HG02610 (cell line): ENCODE data around the gene NFASC.

Experiments
- ATAC-seq: cut with Tn5 transposase; IDR thresholded peaks from one replicate; pipeline ENCODE4 v1.9.1; 2021; ENCODE audit warnings: mild to moderate bottlenecking, moderate library complexity; ENCODE audit not compliant: unreplicated experiment

NFASC gene

DNA sequence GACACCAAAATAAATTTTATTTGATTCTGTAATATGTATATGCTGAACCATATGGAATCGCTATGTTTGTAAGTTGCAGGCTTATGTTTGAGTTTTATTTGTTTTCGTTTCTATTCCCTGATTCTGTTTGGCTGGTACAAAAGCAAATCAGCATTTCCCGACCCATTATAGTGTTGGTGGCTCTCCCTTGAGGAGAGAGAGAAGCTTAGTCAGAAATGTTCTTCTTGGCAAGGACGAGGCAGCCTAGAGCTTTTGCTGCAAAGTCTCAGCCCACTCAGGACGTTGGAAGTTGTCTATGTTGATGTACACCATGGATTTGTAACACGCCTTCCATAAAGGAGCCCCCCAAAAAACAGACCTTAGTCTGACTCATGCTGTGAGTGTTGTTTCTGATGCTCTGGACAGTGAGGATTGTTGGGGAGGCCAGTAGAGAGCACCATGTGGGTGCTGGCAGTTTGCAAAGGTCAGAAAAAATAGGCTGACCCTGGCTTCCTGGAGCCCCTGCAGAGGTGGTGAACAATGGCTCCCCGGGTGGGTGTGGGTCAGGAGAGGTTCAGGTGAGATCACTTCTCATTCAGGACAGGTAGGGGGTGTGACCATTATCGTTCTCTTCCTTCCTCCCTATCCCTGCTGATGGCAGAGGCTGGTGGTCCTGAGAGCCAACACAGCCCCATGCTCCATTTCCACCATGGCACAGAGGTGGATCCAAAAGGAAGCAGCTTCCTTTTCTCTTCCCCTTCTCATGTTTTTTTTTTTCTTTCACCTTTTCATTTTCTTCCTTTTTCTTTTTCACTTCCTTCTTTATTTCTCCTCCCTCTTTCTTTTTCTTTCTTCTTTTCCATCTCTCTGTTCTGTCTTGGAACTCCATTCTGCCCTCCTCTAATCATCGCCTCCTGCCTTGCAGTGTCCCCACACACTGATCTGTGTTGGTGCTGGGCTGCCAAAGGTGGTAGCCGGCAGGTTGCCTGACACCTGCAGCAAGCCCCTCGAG lies 88.0 kb downstream of the NFASC start:
- no peak for ATAC-seq

DNA sequence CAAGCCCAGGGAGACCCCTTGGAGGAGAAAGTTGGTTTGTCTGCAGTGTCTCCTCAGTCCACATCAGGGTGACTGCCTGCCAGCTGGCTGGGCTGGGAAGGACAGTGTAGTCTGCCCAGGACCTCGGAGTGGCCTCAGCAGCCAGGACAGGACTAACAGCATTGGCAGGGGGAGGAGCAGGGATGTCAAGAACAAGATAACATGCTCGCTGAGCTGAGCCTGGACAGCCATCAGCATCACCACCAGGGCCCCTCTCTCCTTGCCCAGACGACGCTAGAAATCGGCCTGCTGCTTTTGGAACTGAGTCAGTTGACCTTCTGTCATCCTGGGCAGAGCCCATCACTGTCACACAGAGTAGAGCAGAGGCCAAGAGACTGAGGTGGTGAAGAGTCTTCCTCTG lies 88.7 kb downstream of the NFASC start:
- ATAC-seq = no peak

DNA sequence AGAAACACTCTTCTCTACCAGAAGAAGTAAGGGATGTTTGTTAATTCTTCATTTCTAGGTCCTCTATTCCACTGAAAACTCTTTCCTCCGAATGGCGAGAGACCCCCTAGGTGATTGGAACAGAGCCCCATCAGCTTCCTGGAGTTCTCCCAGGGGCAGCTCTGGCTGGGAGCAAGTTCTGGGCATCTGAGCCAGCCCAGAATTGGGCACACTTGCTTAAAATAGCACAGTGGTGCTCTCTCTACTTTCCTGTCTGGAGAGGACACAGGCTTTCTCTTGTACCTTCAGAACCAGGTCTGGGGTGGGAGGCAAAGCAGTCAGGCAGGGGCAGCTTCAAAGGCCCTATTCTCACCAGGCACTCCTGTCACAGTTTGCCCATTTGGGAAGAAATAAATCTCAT lies 89.2 kb downstream of the NFASC start:
- ATAC-seq = no peak

DNA sequence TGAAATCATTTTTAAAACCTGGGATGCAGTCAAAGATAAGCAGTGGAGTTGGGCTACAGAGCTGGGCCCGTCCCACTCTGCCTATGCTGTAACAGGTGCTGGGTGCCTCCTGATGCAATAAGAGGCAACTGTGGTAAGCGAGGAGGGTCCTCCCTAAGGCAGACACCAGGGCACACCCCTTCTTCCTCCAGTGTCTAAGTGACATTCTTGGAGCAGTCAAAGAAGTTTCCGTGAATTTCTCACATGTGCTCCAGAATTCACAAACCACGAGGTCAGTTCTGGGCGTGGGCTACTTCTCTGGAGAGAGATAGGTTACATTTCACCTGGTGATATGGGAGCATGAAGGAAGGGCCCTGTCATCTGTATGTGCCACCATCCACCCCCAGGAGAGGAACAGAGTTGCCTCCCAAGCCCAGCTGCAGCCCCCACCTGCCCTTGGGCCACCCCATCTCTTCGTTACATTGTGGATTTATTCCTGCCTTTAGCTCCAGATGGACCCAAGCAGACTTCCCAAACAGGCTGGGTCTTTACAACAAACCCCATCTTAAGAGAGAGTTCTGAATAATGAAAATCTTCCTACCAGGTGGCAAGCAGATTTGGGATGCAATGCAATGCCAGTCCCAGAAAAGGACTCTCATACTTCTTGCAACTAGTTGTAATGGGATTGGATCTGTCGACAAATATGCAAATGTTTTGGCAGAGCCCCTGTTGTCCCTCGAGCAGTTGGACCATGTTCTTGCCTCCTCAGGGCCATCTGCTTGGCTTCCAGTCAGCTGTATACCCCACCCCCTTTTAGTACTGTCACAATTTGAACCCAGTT lies 89.9 kb downstream of the NFASC start:
- ATAC-seq = no peak

DNA sequence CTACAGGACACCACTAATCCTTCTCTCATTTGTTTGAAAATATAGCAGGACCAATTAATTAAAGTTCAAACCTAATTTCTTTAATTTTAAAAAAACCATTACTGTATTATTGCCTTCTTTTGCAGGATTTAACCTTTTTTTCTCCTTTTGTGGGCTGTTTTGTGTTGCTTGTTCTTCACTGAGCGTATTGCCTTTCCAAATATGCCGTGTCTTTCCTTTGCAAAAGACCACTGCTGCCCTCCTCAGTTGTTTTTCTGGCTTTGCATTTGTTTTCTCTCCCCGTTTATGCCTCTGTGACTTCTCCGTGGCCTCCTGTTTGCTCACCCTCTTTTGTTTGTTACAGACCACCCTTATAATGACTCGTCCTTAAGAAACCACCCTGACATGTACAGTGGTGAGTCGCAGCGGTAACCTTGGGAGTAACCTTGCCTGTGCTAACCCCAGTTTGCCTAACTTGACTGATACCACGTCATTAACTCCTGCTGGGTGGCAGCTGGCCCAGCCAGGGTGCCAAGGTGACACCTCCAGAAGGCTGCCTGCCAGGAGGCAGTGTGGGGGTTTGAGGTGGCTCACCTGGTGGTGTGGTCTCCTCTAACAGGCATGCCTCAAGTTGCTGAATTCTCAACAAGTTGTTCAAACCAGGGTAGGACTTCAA lies 91.2 kb downstream of the NFASC start:
- no peak for ATAC-seq

DNA sequence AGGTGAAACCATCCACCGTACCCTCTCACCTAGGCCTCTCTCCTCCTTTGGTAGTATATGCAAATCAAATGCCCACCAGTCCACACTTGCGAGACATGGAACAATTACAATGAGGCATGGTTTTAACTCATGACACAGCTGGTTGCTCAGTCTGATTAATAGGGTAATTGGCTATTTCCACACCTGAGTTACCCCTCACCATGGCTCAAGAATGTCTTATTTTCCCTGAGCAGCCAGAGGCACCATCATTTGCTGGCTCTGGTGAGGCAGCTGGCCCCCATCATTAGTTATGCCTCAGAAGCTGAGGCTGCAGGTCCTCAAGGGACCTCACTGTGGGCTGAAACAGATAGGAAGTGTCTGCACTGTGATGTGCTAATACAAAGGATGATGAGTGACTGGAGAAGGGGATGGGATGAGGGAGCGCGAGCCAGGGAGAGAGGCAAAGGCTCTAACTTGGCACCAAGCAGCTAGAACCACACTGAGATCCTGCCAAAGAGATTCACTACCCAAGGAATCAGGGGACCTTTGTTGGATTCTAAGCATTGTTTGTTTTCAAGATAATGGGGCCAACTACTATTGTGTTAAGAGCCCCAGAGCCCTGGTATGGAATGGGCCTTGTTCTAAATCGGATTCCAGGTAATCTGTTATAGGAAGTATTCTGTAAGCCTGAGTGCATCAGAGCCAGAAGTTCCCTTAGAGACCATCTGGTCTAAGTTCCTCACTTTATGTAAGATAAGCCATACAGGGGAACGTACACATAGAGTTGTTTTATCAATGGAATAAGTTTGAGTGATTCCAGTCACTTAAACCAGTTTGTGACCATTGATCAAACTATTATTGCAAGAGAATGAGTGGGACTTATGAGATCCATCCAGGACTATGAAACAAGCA lies 92.3 kb downstream of the NFASC start:
- peak; percentile 35 for ATAC-seq

DNA sequence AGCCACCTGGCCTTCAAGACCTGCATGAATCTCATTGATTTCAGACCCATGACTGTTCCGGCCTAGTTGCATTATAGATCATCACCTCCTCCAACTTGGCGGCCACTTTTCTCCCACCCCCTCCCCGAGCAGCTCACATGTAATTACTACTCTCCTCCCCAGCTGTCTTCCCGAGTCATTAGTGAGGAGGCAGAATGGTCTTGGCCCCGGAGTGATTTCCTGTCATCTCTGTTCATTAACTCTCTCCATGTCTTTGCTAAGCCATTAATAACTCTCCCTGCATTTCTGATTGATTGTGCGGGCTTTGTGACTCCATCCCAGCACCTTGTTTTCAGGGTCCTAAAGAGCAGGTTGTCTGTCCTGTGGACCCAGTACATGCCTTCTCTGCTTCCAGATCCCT lies 96.8 kb downstream of the NFASC start:
- ATAC-seq = no peak

DNA sequence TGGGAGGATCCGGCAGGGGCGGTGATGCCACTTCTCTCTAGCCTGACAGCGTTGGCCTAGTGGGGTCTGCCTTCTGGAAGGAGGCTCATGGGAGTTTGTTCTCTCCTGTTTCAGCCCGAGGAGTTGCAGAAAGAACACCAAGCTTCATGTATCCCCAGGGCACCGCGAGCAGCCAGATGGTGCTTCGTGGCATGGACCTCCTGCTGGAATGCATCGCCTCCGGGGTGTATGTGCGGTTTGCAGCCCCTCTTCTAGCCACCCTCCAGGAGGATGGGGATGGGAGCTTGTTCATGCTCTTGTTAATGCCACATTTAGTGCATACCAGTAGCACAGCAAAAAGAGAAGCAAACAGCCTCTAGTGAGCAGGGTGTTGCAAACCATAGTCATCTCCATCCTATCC lies 97.5 kb downstream of the NFASC start:
- no peak for ATAC-seq

DNA sequence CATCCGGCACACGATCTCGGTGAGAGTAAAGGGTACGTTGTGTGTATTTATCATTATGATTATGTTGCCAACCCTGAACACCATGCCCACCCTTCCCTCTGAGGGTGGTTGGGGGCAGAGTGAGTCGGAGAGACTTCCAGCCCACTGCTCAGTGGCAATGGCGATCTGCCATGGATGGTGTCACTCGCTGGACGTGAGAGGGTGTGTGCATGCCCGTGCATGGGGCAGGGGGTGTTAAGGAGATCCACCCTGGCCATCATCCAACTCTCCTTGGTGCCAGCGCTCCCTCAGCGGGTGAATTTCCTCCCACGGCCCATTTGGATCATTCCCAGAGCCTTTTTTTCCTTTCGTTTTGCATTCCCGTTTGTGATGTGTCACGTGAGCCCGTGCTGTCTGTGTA lies 98.3 kb downstream of the NFASC start:
- ATAC-seq = no peak

DNA sequence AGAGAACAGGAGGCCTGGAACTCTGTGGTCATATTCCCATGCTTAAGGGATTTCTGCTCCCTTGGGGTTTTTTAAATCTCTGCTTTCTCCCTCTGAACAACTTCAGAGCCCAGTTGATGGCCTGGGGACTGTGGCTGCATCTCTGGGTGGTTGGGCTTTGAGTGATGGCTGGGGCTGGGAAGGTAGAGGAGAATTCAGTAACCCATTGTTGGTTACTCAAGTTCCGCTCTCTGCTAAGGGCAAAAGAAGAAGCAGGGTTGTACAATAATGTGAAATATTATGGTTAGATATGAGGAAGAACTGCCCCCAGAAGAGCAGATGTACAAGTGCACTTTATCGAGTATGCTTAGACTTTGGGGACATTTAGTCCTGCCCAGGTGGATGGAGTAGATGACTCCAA lies 100.3 kb downstream of the NFASC start:
- no peak for ATAC-seq

DNA sequence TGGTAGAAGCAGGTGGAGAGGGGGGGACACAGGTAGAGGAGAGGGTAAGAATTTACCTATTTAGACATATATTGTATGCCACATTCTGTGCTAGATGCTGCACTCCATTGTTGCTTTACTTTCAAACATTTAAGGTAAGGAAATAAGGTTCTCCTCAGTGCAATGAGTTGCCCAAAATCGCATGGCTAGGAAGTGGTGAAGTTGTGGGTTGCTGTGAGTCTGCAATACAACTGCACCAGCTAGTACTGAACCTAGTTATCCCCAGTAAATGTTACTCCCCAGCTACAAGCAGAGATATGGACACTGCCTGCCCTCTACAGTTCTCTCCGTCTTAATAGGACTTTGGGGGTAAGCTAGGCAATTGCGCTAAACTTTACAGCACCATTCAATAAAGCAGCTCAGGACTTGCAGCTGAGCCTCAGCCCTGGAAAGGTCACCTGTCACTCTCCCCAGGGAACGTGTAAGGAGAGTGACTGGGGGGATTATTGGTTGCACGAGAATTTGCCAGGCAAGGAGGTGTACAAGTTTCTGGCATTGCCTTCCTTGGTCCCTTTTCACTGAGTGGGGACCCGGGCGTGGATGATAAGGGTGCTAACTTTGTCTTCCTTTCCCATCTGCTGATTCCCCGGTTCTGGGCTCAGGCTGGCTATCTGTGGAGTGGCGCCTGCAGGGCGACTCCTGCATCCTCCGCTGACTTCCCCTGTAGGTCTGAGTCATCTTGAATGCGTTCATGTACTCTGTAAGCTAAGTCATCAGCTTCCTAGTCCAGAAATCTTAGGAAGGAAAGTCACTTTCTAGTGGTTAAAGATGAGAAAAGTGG lies 101.1 kb downstream of the NFASC start:
- no peak for ATAC-seq

DNA sequence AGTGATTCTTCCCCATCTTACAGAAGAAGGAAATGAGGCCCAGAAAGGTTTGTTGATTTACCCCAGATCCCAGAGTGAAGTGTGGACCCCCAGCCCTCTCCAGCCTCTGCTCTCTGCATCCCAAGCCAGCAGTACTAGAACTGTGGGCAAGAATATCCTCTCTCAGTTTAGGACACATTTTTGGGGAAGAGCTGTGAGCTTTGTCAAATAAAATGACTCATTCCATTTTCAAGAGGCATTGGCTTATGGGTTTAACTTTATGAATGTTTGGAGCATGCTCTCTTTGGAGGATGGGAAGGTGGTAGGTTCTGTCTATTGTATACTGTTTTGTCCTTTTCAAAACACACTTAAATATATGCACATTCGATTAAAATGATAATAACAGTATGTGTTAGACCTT lies 101.8 kb downstream of the NFASC start:
- no peak for ATAC-seq

DNA sequence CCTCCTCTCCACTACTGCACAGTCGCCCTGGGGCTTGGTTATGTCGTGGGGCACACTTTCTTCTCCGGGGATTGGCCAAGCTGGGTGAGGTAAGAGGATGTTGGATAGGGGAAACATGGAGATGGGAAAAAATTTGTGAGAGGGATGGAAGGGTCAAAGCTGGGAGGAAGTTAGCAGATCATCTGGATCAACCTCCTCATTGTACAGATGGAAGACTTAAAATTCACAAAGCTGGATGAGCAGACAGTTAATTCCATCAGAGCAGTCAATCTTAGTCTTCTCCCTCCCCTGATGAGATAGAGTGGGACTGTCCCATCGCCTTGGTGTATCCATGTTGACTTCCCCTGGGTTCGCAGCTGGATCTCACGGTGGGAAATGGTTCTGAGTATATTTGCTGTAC lies 102.8 kb downstream of the NFASC start:
- no peak for ATAC-seq

DNA sequence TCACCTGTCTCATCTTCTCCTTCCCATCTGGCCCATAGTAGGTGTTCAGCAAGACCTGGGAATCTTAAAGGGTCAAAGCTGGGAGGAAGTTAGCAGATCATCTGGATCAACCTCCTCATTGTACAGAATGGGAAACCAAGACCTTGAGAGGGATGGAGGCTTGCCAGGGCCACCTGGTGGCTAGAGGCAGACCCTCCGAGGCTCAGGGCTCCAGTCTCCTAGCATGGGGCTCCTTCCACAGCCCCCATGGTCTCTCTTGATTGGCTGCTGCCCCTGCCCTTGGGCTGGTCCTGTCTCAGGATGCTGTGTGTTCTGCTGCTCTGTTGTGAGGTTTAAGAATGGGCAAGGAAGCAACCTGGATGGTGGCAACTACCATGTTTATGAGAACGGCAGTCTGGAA lies 103.7 kb downstream of the NFASC start:
- ATAC-seq = no peak

DNA sequence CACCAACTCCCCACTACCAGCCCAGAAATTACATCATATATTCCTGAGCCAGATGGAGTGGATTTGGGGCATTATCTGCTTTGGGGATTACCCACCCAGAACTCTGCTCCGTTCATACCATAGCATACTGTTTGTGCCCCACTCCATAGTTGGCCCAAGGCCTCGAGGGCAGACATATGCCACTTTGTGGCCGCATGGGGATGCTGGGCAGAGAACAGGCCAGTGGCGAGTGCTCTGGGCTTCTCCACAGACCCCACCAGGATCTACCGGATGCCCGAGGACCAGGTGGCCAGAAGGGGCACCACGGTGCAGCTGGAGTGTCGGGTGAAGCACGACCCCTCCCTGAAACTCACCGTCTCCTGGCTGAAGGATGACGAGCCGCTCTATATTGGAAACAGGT lies 104.4 kb downstream of the NFASC start:
- no peak for ATAC-seq

DNA sequence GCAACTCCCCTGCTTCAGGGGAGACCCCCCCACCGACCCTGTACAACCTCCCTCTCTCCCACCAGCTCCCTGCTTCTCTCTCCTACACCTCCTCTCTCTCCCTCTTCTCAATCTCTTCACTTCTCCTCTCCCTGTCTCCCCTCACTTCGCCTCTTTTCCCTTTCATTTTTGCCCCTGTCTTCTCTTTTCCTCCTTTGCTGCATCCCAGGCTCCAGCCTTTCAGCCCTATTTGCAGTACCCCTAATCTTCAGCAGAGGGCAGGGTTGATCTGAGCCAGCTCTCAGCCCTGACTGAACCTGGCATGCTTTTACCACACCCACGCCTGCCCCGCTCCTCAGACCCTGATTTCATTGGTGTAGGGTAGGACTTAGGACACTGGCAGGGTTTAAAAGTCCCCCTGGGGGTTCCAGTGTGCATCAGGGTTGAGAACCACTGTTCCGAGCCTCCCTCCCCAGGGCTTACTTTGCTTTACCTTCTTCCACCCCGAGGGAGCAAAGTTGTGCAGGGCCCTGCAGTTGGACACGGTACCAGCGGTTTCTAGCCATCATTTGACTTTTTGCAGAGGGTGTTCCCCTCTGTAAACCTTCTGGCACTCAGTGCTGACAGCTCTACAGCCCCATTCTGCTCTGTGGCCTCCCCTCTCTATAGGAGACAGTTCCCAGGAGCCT lies 105.0 kb downstream of the NFASC start:
- peak; percentile 43 for ATAC-seq

DNA sequence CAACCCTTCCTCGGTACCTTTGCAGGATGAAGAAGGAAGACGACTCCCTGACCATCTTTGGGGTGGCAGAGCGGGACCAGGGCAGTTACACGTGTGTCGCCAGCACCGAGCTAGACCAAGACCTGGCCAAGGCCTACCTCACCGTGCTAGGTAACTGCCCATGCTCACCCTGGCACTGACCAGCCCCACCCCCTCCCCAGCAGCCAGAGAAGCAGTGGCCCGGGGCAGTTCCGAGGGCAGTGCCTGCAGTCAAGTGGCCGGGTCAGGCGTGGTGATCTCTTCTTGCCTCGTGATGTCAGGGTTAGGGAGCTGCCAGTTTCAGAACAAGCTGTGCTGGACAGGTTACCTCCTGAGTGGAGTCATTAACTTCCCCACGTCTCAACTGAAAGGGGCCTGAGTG lies 106.0 kb downstream of the NFASC start:
- no peak for ATAC-seq

DNA sequence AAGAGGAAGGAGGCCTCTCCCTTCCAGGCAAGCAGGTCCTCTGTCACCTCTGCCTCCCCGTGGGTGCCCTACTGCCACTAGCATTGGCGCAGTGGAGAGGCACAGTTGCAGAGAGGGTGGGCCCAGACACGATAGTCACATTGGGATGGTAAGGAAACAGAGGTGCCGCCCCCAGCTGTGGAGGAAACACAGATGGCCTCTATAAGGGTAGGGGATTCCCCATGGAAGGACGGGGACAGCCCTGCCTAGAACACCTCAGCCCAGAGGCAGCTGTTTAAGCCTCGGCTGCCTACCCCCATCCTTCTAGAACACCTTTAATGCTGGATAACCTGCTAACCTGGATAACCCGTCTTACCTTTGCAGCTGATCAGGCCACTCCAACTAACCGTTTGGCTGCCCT lies 106.7 kb downstream of the NFASC start:
- ATAC-seq = no peak

DNA sequence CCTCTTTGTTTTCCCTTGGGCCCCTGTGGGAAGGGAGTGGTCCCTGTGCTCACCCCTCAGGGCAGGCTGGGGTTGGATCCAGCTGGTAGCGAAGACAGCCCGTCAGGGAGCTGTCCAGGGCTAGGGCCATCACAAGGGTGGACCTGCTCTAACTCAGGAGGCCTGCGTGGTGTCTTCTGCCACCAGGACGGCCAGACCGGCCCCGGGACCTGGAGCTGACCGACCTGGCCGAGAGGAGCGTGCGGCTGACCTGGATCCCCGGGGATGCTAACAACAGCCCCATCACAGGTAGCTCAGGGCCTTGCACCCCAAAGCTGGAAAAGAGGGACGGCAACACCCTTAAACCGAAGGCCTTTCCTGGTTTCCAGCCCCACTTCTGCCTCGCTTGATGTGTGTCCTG lies 108.1 kb downstream of the NFASC start:
- no peak for ATAC-seq
